ENCODE results near the gene TBCCD1. TPM values are rescaled to one million over a fixed set of nuclear protein-coding genes. Genes with fewer than 3 reads are reported as not detected.
"Not testable (repeated sequence)": the region's sequence is repeated elsewhere in the genome, so short reads cannot be mapped to it uniquely, and the experiment has no call there.

Gene TBCCD1
- total RNA-seq, 2 experiments from 2014 or later: 14.3 to 14.6 TPM

- DNase-seq: no peak
- H3K4me3 Mint-ChIP-seq: no peak overlapping the region
- H3K4me1 Mint-ChIP-seq: peaks cover 16% of the 10 kb centered on the region
- no peaks in the 10 kb centered on the region for H3K27me3 Mint-ChIP-seq
- CTCF ChIA-PET: no interaction called here
- H3K36me3 Mint-ChIP-seq (ENCODE audit: low read depth): no peaks in the 10 kb centered on the region
- H3K27ac Mint-ChIP-seq: no peak overlapping the region
- POLR2A ChIA-PET: no interaction called here
- H3K9me3 Mint-ChIP-seq: no peaks in the 10 kb centered on the region
Observed at GRCh38 chr3:186510374-186511079, 56.6 kb downstream of the TBCCD1 start.

GRCh38 chr3:186509423-186509822, 57.7 kb downstream of the TBCCD1 start:
- Mint-ChIP-seq H3K4me1 (peaks cover 5% of the 10 kb centered on the region), H3K27me3 (no peaks in the 10 kb centered on the region), H3K9me3 (no peaks in the 10 kb centered on the region), H3K27ac (no peak overlapping the region), H3K36me3 (ENCODE audit: low read depth) (no peaks in the 10 kb centered on the region), H3K4me3 (no peak overlapping the region)
- POLR2A ChIA-PET: no interaction called here
- no peak for DNase-seq
- CTCF ChIA-PET: no interaction called here

GRCh38 chr3:186506857-186507256, 60.3 kb downstream of the TBCCD1 start:
- Mint-ChIP-seq H3K27ac (no peak overlapping the region), H3K36me3 (ENCODE audit: low read depth) (no peaks in the 10 kb centered on the region), H3K27me3 (no peaks in the 10 kb centered on the region), H3K4me3 (no peak overlapping the region), H3K9me3 (no peaks in the 10 kb centered on the region), H3K4me1 (peaks cover 10% of the 10 kb centered on the region)
- no peak for DNase-seq
- ChIA-PET CTCF (interaction anchor here (0.6 kb wide), 1 partner anchor 535 kb away, joined by 4 read pairs; no protein-coding TSS in a partner anchor), POLR2A (no interaction called here)

DNA sequence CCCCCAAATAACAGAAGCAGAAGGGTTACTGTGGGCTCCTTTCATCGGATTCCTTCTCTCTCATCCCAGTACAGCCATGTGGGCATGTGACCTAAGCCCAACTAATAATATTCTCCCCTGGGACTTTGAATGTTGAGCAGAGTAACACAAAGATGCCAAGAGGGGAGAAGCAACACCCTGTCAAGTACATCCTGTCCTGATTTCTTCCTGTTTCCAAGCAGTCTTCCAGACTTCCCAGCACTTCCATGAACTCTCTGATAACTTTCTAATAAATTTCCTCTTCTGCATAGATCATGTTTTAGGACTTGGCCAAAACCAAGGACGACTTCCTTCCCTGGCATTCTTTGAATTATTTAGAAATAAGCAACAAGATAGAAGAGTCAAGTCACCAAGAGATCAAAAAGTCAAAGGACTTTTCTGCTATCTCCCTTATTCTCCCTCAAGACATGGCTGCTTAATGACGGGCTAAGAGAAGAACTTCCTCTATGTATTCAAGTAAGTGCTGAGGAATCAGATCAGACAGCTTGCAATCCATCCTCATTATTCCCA, 60.9 kb downstream of the TBCCD1 start:
- DNase-seq: no peak
- H3K36me3 Mint-ChIP-seq (ENCODE audit: low read depth): no peaks in the 10 kb centered on the region
- POLR2A ChIA-PET: no interaction called here
- H3K4me3 Mint-ChIP-seq: no peak overlapping the region
- peaks cover 10% of the 10 kb centered on the region for H3K4me1 Mint-ChIP-seq
- CTCF ChIA-PET: no interaction called here
- H3K9me3 Mint-ChIP-seq: no peaks in the 10 kb centered on the region
- no peak overlapping the region for H3K27ac Mint-ChIP-seq
- H3K27me3 Mint-ChIP-seq: no peaks in the 10 kb centered on the region

DNA sequence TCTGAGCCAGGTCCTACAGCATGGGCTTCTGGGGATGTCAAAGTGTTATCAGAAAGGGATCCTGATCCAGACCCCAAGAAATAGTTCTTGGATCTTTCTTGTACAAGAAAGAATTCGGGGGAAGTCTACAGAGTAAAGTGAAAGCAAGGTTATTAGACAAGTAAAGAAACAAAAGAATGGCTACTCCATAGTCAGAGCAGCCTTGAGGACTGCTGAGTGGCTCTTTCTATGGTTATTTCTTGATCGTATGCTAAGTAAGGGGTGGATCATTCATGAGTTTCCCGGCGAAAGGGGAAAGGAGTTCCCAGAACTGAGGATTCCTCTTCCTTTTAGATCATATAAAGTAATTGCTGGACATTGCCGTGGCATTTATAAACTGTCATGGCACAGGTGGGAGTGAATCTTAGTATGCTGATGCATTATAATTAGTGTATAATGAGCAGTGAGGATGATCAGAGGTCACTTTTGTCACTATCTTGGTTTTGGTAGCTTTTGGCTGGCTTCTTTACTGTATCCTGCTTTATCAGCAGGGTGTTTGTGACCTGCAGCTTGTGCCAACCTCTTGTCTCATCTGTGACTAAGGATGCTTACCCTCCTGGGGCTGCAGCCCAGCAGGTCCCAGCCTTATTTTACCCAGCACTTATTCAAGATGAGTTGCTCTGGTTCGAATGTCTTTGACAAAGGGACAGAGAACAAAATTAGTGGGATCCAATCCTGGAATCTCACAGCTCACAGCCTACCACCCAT, 64.0 kb downstream of the TBCCD1 start:
- Mint-ChIP-seq H3K4me3 (peak overlapping the region; percentile 14), H3K9me3 (no peaks in the 10 kb centered on the region), H3K27ac (no peak overlapping the region), H3K27me3 (no peaks in the 10 kb centered on the region), H3K4me1 (peaks cover 10% of the 10 kb centered on the region), H3K36me3 (ENCODE audit: low read depth) (no peaks in the 10 kb centered on the region)
- CTCF ChIA-PET: interaction anchor here (0.9 to 1.0 kb wide), 2 partner anchors 8 to 16 kb away, joined by 3 read pairs; no protein-coding TSS in a partner anchor
- no peak for DNase-seq
- POLR2A ChIA-PET: no interaction called here

DNA sequence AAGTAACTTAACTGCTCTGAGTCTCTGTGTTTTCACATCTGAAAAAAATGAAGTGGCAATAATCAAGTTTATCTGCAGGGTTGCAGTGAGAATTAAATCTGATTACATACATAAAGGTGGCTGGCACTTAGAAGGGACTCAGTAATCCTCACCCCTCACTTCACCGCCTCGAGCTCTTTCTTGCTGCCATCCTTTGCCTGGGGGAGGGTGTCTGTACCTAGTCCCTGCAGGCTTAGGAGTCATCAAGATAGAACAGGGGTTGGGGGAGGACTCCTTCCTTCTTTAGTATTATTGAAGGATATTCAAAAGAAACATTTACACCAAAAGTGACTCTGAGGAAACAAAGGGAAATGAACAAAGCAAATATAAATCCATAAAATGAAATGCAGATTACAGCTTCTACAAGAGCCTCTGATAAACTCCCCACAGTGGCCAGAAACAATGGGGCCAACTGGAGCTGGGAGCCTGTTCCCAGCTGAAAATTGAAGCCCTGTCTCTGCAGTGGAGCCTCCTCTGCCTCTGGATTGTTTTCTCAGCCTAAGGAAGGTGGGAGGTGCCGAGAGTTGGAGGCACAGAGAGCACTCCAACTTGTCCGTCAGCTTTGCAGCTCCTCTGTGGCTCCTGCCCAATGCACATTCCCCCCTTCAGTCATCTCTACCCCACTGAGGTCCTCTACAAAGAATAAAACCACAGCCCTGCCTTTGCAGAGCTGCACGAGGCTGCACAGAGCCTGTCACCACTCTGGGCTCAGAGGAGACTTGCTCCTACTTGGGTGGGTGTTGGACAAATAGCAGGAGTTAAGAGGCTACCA, 64.8 kb downstream of the TBCCD1 start:
- H3K4me3 Mint-ChIP-seq: peak overlapping the region; percentile 14
- POLR2A ChIA-PET: no interaction called here
- DNase-seq: no peak
- H3K27me3 Mint-ChIP-seq: no peaks in the 10 kb centered on the region
- H3K36me3 Mint-ChIP-seq (ENCODE audit: low read depth): no peaks in the 10 kb centered on the region
- no peaks in the 10 kb centered on the region for H3K9me3 Mint-ChIP-seq
- H3K27ac Mint-ChIP-seq: no peak overlapping the region
- peaks cover 10% of the 10 kb centered on the region for H3K4me1 Mint-ChIP-seq
- CTCF ChIA-PET: no interaction called here

- H3K27ac Mint-ChIP-seq; H3K4me1 Mint-ChIP-seq; DNase-seq; POLR2A ChIA-PET; H3K9me3 Mint-ChIP-seq; H3K36me3 Mint-ChIP-seq (ENCODE audit: low read depth); H3K4me3 Mint-ChIP-seq; H3K27me3 Mint-ChIP-seq: not testable (repeated sequence)
- CTCF ChIA-PET: interaction anchor here (1.3 kb wide), 1 partner anchor 18 kb away, joined by 4 read pairs; no protein-coding TSS in a partner anchor
Observed at GRCh38 chr3:186499949-186500348, 67.2 kb downstream of the TBCCD1 start.

DNA sequence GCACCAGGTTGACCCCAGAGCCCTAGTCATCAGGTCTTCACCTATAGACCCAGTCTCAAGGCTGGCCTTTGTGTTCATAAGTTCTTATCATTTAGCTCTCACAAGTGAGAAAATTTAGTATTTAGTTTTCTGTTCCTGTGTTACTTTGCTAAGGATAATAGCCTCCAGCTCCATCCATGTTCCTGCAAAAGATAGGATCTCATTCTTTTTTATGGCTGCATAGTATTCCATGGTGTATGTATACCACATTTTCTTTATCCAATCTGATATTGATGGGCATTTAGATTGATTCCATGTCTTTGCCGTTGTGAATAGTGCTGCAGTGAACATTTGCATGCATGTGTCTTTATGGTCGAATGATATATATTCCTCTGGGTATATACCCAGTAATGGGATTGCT, 69.1 kb downstream of the TBCCD1 start:
- H3K9me3 Mint-ChIP-seq; H3K4me1 Mint-ChIP-seq; DNase-seq; POLR2A ChIA-PET; H3K27me3 Mint-ChIP-seq; H3K27ac Mint-ChIP-seq; H3K36me3 Mint-ChIP-seq (ENCODE audit: low read depth); H3K4me3 Mint-ChIP-seq: not testable (repeated sequence)
- CTCF ChIA-PET: interaction anchor here (1.4 kb wide), 1 partner anchor 41 kb away, joined by 3 read pairs; no protein-coding TSS in a partner anchor

DNA sequence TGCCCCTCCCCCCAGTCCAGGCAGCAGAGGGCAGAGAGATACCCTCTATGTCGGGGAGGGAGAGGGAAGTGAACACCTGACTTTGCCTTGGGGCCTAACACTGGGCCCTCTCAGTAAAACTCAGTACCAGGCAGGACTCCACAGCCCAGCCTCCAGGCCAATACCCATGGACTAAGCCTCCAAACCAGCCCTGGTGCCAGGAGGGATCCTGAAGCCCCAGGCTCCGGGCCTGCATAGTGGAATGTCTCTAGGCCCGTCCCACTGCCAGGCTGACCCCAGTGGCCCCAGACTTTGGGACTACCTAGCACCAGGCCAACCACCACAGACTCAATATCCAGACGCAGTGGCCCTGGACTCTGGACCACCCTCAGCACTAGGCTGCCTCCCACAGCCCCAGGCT, 69.5 kb downstream of the TBCCD1 start:
- Mint-ChIP-seq H3K36me3 (ENCODE audit: low read depth) (no peaks in the 10 kb centered on the region), H3K9me3 (no peaks in the 10 kb centered on the region)
- CTCF ChIA-PET: no interaction called here

GRCh38 chr3:186496635-186497034, 70.5 kb downstream of the TBCCD1 start:
- Mint-ChIP-seq H3K4me3 (no peak overlapping the region), H3K9me3 (no peaks in the 10 kb centered on the region), H3K27ac (no peak overlapping the region), H3K36me3 (ENCODE audit: low read depth) (no peaks in the 10 kb centered on the region), H3K4me1 (no peaks in the 10 kb centered on the region), H3K27me3 (no peaks in the 10 kb centered on the region)
- ChIA-PET POLR2A (no interaction called here), CTCF (no interaction called here)
- no peak for DNase-seq

More for the DNA sequence above, 69.5 kb downstream of the TBCCD1 start:
- Mint-ChIP-seq H3K27me3 (no peaks in the 10 kb centered on the region), H3K27ac (no peak overlapping the region), H3K4me3 (no peak overlapping the region), H3K4me1 (peaks cover 2% of the 10 kb centered on the region)
- POLR2A ChIA-PET: no interaction called here
- no peak for DNase-seq
